CD4-positive, alpha-beta T cell (primary cell): ENCODE measurements around the gene PTPRT. TPM values are rescaled to one million over a fixed set of nuclear protein-coding genes. Genes with fewer than 3 reads are reported as not detected.

Experiments
- ATAC-seq: fragments of 200-7000 bp; cut with Tn5 transposase; one replicate; pipeline ENCODE4 v1.10.0; 2022; ENCODE audit warnings: mild to moderate bottlenecking; ENCODE audit not compliant: poor library complexity
- CTCF ChIA-PET: fragments of 350-600 bp; sonication (Branson Sonifier 250); formaldehyde crosslinking; loops from one replicate; lab custom pipeline; 2021; ENCODE audit warnings: antibody characterized with exemption, inconsistent platforms; lab: Charles Lee
- POLR2A ChIA-PET: fragments of 350-600 bp; sonication (Branson Sonifier 250); formaldehyde crosslinking; loops from one replicate; lab custom pipeline; 2021; ENCODE audit warnings: antibody characterized with exemption, inconsistent platforms; lab: Charles Lee
- DNase-seq, 14 experiments: peaks; one replicate each; pipeline ENCODE4 v3.0.0-alpha.2; 2013 to 2020; ENCODE audit warnings: mixed read lengths in 2 of 14
- H3K27ac ChIP-seq, 2 donors: one replicate each; pipeline versions ENCODE4 v1.5.1 to v1.7.0; 2013; ENCODE audit warnings: low read length in 2 of 2, low read depth in 1 of 2, mild to moderate bottlenecking in 1 of 2
- H3K27me3 ChIP-seq, 2 experiments: 1 replicate in 1 of 2; 2 replicates in 1 of 2; pipeline versions ENCODE4 v1.6.1 to v1.7.0; 2013; ENCODE audit warnings: low read length in 2 of 2, control low read depth in 1 of 2, mild to moderate bottlenecking in 1 of 2, moderate library complexity in 1 of 2; ENCODE audit not compliant: insufficient read depth in 2 of 2, control insufficient read depth in 1 of 2
- H3K36me3 ChIP-seq: one replicate; pipeline ENCODE4 v1.6.1; 2013; ENCODE audit warnings: low read length, control low read depth; ENCODE audit not compliant: insufficient read depth
- H3K4me1 ChIP-seq: one replicate; pipeline ENCODE4 v1.6.1; 2013; ENCODE audit warnings: low read length, control low read depth; ENCODE audit not compliant: insufficient read depth
- H3K4me3 ChIP-seq: one replicate; pipeline ENCODE4 v1.5.1; 2013; ENCODE audit warnings: mild to moderate bottlenecking, low read length, moderate library complexity
- H3K9me3 ChIP-seq, 2 experiments: 1 replicate in 1 of 2; 2 replicates in 1 of 2; pipeline versions ENCODE4 v1.6.1 to v1.7.0; 2013; ENCODE audit warnings: low read length in 2 of 2, mild to moderate bottlenecking in 2 of 2, control low read depth in 1 of 2, moderate library complexity in 1 of 2; ENCODE audit not compliant: control insufficient read depth in 1 of 2, insufficient read depth in 1 of 2
- H3K27ac Mint-ChIP-seq: one replicate; pipeline ENCODE4 v1.8.0; 2020; ENCODE audit warnings: mixed read lengths
- H3K27me3 Mint-ChIP-seq: one replicate; pipeline ENCODE4 v1.8.0; 2021; ENCODE audit warnings: mixed read lengths
- H3K36me3 Mint-ChIP-seq: one replicate; pipeline ENCODE4 v1.8.0; 2021; ENCODE audit warnings: low read depth, mixed read lengths
- H3K4me1 Mint-ChIP-seq: one replicate; pipeline ENCODE4 v1.8.0; 2021; ENCODE audit warnings: low read depth, mixed read lengths
- H3K4me3 Mint-ChIP-seq: one replicate; pipeline ENCODE4 v1.8.0; 2020; ENCODE audit warnings: mild to moderate bottlenecking, mixed read lengths
- H3K9me3 Mint-ChIP-seq: one replicate; pipeline ENCODE4 v1.8.0; 2020; ENCODE audit warnings: mixed read lengths
- CTCF ChIP-seq: fragments of 200-600 bp; IDR thresholded peaks from one replicate; pipeline ENCODE4 v1.8.0; 2022; ENCODE audit warnings: antibody characterized with exemption, mild to moderate bottlenecking
- intact Hi-C, 2 experiments: fragments of 100-400 bp; cut with DNase I in 1 of 2; cut with micrococcal nuclease in 1 of 2; formaldehyde crosslinking; loops; one replicate each; pipeline versions ENCODE4 v1.15.1 to v1.9.0; 2023 to 2025; cut with DNase I, micrococcal nuclease
- total RNA-seq, 174 experiments: library from RNA in 2 of 174; stranded (reverse) in 2 of 174; gene quantifications; one replicate each; pipeline ENCODE4 v1.2.3 and lab custom pipeline; 2021 to 2026

The PTPRT gene
- total RNA-seq, 2 experiments from 2014 or later: not detected

GRCh38 chr20:42779216-42779615, 410.5 kb downstream of the PTPRT start:
- H3K27ac ChIP-seq: no peak overlapping the region
- no peaks in the 10 kb centered on the region for H3K4me1 Mint-ChIP-seq
- H3K27ac Mint-ChIP-seq: no peak overlapping the region
- H3K36me3 Mint-ChIP-seq: no peaks in the 10 kb centered on the region
- ATAC-seq: no peak
- ChIA-PET CTCF (no interaction called here), POLR2A (no interaction called here)
- H3K36me3 ChIP-seq: no peaks in the 10 kb centered on the region
- H3K4me3 Mint-ChIP-seq: no peak overlapping the region
- H3K4me3 ChIP-seq: no peak overlapping the region
- intact Hi-C loops: no loop called here
- H3K27me3 ChIP-seq: no peaks in the 10 kb centered on the region
- H3K9me3 ChIP-seq: peaks cover 0 to 3% of the 10 kb centered on the region in 2 experiments
- TF ChIP-seq CTCF: no peak
- H3K9me3 Mint-ChIP-seq: no peaks in the 10 kb centered on the region
- H3K4me1 ChIP-seq: no peaks in the 10 kb centered on the region
- H3K27me3 Mint-ChIP-seq: no peaks in the 10 kb centered on the region
- DNase-seq: no peak

GRCh38 chr20:42775866-42776265, 413.8 kb downstream of the PTPRT start:
- H3K27ac Mint-ChIP-seq: no peak overlapping the region
- no peaks in the 10 kb centered on the region for H3K27me3 ChIP-seq
- no peaks in the 10 kb centered on the region for H3K4me1 ChIP-seq
- ATAC-seq (no peak), DNase-seq (no peak)
- CTCF ChIA-PET: no interaction called here
- no peaks in the 10 kb centered on the region for H3K9me3 Mint-ChIP-seq
- no peaks in the 10 kb centered on the region for H3K4me1 Mint-ChIP-seq
- no peak overlapping the region for H3K4me3 ChIP-seq
- H3K36me3 Mint-ChIP-seq: no peaks in the 10 kb centered on the region
- H3K9me3 ChIP-seq: peaks cover 0 to 3% of the 10 kb centered on the region in 2 experiments
- intact Hi-C loops: no loop called here
- no peak overlapping the region for H3K4me3 Mint-ChIP-seq
- no peaks in the 10 kb centered on the region for H3K36me3 ChIP-seq
- POLR2A ChIA-PET: no interaction called here
- TF ChIP-seq CTCF: no peak
- no peaks in the 10 kb centered on the region for H3K27me3 Mint-ChIP-seq
- H3K27ac ChIP-seq: no peak overlapping the region

- ChIA-PET CTCF (no interaction called here), POLR2A (no interaction called here)
- intact Hi-C loops: no loop called here
- H3K4me1 Mint-ChIP-seq: no peaks in the 10 kb centered on the region
- no peak for TF ChIP-seq CTCF
- no peak for DNase-seq
- no peaks in the 10 kb centered on the region for H3K36me3 Mint-ChIP-seq
- no peaks in the 10 kb centered on the region for H3K36me3 ChIP-seq
- no peak overlapping the region for H3K4me3 Mint-ChIP-seq
- peaks cover 0 to 1% of the 10 kb centered on the region in 2 experiments for H3K9me3 ChIP-seq
- no peaks in the 10 kb centered on the region for H3K9me3 Mint-ChIP-seq
- no peak for ATAC-seq
- H3K27ac ChIP-seq: no peak overlapping the region
- H3K27me3 Mint-ChIP-seq: no peaks in the 10 kb centered on the region
- H3K4me3 ChIP-seq: no peak overlapping the region
- no peaks in the 10 kb centered on the region for H3K4me1 ChIP-seq
- no peak overlapping the region for H3K27ac Mint-ChIP-seq
- H3K27me3 ChIP-seq: no peaks in the 10 kb centered on the region
Measured at GRCh38 chr20:42775037-42775436, 414.7 kb downstream of the PTPRT start.
